ENCODE results near the gene INAFM1. TPM values are rescaled to one million over a fixed set of nuclear protein-coding genes. Genes with fewer than 3 reads are reported as not detected.

The INAFM1 gene
- total RNA-seq, 2 experiments from 2014 or later, result 5.0 to 7.6 TPM

GRCh38 chr19:47310323-47310722 lies 35.6 kb downstream of the INAFM1 start:
- Histone ChIP-seq H3K4me1 (ENCODE audit: insufficient read depth, low read length, poor library complexity, severe bottlenecking) (no peaks in the 10 kb centered on the region), H3K9me3 (ENCODE audit: low read length) (no peaks in the 10 kb centered on the region), H3K27ac (ENCODE audit: low read depth, low read length, poor library complexity, severe bottlenecking) (no peak overlapping the region), H3K9me2 (ENCODE audit: insufficient read depth, low read length) (no peaks in the 10 kb centered on the region), H3K36me3 (ENCODE audit: insufficient read depth, low read length) (no peaks in the 10 kb centered on the region), H3K79me2 (ENCODE audit: insufficient read depth, low read depth, low read length) (no peaks in the 10 kb centered on the region), H4K20me1 (ENCODE audit: insufficient read depth, low read length) (no peaks in the 10 kb centered on the region), H3K4me3 (ENCODE audit: low read depth, low read length, poor library complexity, severe bottlenecking) (no peak overlapping the region), H2AFZ (ENCODE audit: low read length) (no peak overlapping the region), H3K4me2 (ENCODE audit: low read length) (no peak overlapping the region)
- DNase-seq (ENCODE audit: low spot score), result no peak
- POLR2A ChIA-PET, result no interaction called here
- TF ChIP-seq EZH2phosphoT487 (IDR thresholded peaks at IDR 0.05; ENCODE audit: borderline replicate concordance, low read depth, low read length) (no peak), CTCF (conservative IDR thresholded peaks at IDR 0.05; ENCODE audit: low read length) (no peak)
- no TSS peak for BruUV-seq (replicated peaks)
- intact Hi-C loops (cut with micrococcal nuclease; ENCODE audit: unreplicated experiment), result no loop called here
- CTCF ChIA-PET (ENCODE audit: unreplicated experiment), result no interaction called here

GRCh38 chr19:47310819-47311218 lies 36.1 kb downstream of the INAFM1 start:
- H3K27ac ChIP-seq (ENCODE audit: low read depth, low read length, poor library complexity, severe bottlenecking), result no peak overlapping the region
- H3K9me2 ChIP-seq (ENCODE audit: insufficient read depth, low read length), result no peaks in the 10 kb centered on the region
- no TSS peak for BruUV-seq (replicated peaks)
- no peak overlapping the region for H3K4me2 ChIP-seq (ENCODE audit: low read length)
- CTCF ChIA-PET (ENCODE audit: unreplicated experiment), result no interaction called here
- no peaks in the 10 kb centered on the region for H4K20me1 ChIP-seq (ENCODE audit: insufficient read depth, low read length)
- TF ChIP-seq CTCF (conservative IDR thresholded peaks at IDR 0.05; ENCODE audit: low read length), result no peak
- TF ChIP-seq EZH2phosphoT487 (IDR thresholded peaks at IDR 0.05; ENCODE audit: borderline replicate concordance, low read depth, low read length), result no peak
- intact Hi-C loops (cut with micrococcal nuclease; ENCODE audit: unreplicated experiment), result no loop called here
- H3K4me3 ChIP-seq (ENCODE audit: low read depth, low read length, poor library complexity, severe bottlenecking), result no peak overlapping the region
- no peaks in the 10 kb centered on the region for H3K79me2 ChIP-seq (ENCODE audit: insufficient read depth, low read depth, low read length)
- no peaks in the 10 kb centered on the region for H3K9me3 ChIP-seq (ENCODE audit: low read length)
- no peak overlapping the region for H2AFZ ChIP-seq (ENCODE audit: low read length)
- no peaks in the 10 kb centered on the region for H3K36me3 ChIP-seq (ENCODE audit: insufficient read depth, low read length)
- DNase-seq (ENCODE audit: low spot score), result no peak
- POLR2A ChIA-PET, result no interaction called here
- H3K4me1 ChIP-seq (ENCODE audit: insufficient read depth, low read length, poor library complexity, severe bottlenecking), result no peaks in the 10 kb centered on the region

- DNase-seq (ENCODE audit: low spot score), result no peak
- no peak overlapping the region for H3K4me3 ChIP-seq (ENCODE audit: low read depth, low read length, poor library complexity, severe bottlenecking)
- intact Hi-C loops (cut with micrococcal nuclease; ENCODE audit: unreplicated experiment), result no loop called here
- no peak overlapping the region for H3K27ac ChIP-seq (ENCODE audit: low read depth, low read length, poor library complexity, severe bottlenecking)
- ChIA-PET CTCF (ENCODE audit: unreplicated experiment) (no interaction called here), POLR2A (no interaction called here)
- H3K9me2 ChIP-seq (ENCODE audit: insufficient read depth, low read length), result no peaks in the 10 kb centered on the region
- no peak overlapping the region for H2AFZ ChIP-seq (ENCODE audit: low read length)
- H3K4me2 ChIP-seq (ENCODE audit: low read length), result no peak overlapping the region
- H4K20me1 ChIP-seq (ENCODE audit: insufficient read depth, low read length), result no peaks in the 10 kb centered on the region
- H3K4me1 ChIP-seq (ENCODE audit: insufficient read depth, low read length, poor library complexity, severe bottlenecking), result no peaks in the 10 kb centered on the region
- H3K9me3 ChIP-seq (ENCODE audit: low read length), result no peaks in the 10 kb centered on the region
- no peaks in the 10 kb centered on the region for H3K79me2 ChIP-seq (ENCODE audit: insufficient read depth, low read depth, low read length)
- BruUV-seq (replicated peaks), result no TSS peak
- TF ChIP-seq CTCF (conservative IDR thresholded peaks at IDR 0.05; ENCODE audit: low read length) (no peak), EZH2phosphoT487 (IDR thresholded peaks at IDR 0.05; ENCODE audit: borderline replicate concordance, low read depth, low read length) (no peak)
- H3K36me3 ChIP-seq (ENCODE audit: insufficient read depth, low read length), result no peaks in the 10 kb centered on the region
Measured at GRCh38 chr19:47312366-47313006, 37.8 kb downstream of the INAFM1 start.

Measured in OCI-LY7 (cell line).